IMR-90 (cell line): ENCODE measurements around the gene NABP1. TPM values are rescaled to one million over a fixed set of nuclear protein-coding genes. Genes with fewer than 3 reads are reported as not detected.

Experiments
- ATAC-seq: fragments of 200-7000 bp; cut with Tn5 transposase; 2 replicates; pipeline ENCODE4 v1.9.1; 2020; ENCODE audit warnings: low read depth, mild to moderate bottlenecking, moderate library complexity
- BruUV-seq: library from RNA; stranded (reverse); fragments of 400-500 nt; replicated peaks from 2 replicates; lab custom pipeline; 2021; lab: Mats Ljungman, UMichigan
- CTCF ChIA-PET: fragments of 300-600 bp; formaldehyde crosslinking; extraction: SDS; loops from one replicate; lab custom pipeline; 2021; ENCODE audit warnings: antibody characterized with exemption; lab: Yijun Ruan, JAX
- POLR2A ChIA-PET: fragments of 300-600 bp; sonication (Branson Sonifier 250); formaldehyde crosslinking; loops from one replicate; lab custom pipeline; 2022; ENCODE audit warnings: antibody characterized with exemption; ENCODE audit not compliant: unreplicated experiment; lab: Charles Lee
- DNase-seq: peaks from one replicate; pipeline ENCODE4 v3.0.0; 2013
- H2AFZ ChIP-seq: replicated peaks from 2 replicates; pipeline ENCODE3; 2013; ENCODE audit warnings: low read length, mild to moderate bottlenecking; ENCODE audit not compliant: poor library complexity
- H2AK5ac ChIP-seq: 2 replicates; pipeline ENCODE4 v1.6.1; 2013; ENCODE audit warnings: low read depth, low read length, inconsistent platforms
- H2AK9ac ChIP-seq: replicated peaks from 2 replicates; pipeline ENCODE3; 2013; ENCODE audit warnings: mild to moderate bottlenecking, low read depth, low read length, moderate library complexity; ENCODE audit not compliant: poor library complexity
- H2BK120ac ChIP-seq: 2 replicates; pipeline ENCODE4 v1.6.1; 2013; ENCODE audit warnings: low read depth, low read length, inconsistent platforms
- H2BK15ac ChIP-seq: 3 replicates; pipeline ENCODE4 v1.6.1; 2013; ENCODE audit warnings: low read depth, low read length, inconsistent platforms
- H2BK20ac ChIP-seq: 2 replicates; pipeline ENCODE4 v1.6.1; 2013; ENCODE audit warnings: low read depth, mild to moderate bottlenecking, inconsistent platforms, low read length, moderate library complexity
- H2BK5ac ChIP-seq: 2 replicates; pipeline ENCODE4 v1.6.1; 2013; ENCODE audit warnings: mild to moderate bottlenecking, low read depth, low read length, inconsistent platforms; ENCODE audit not compliant: poor library complexity, severe bottlenecking
- H3K14ac ChIP-seq: replicated peaks from 2 replicates; pipeline ENCODE4 v1.6.1; 2013; ENCODE audit warnings: low read depth, low read length, inconsistent platforms
- H3K18ac ChIP-seq: 2 replicates; pipeline ENCODE4 v1.6.1; 2013; ENCODE audit warnings: low read depth, low read length, control low read depth
- H3K23ac ChIP-seq: 2 replicates; pipeline ENCODE4 v1.6.1; 2013; ENCODE audit warnings: low read depth, low read length, inconsistent platforms
- H3K27ac ChIP-seq: 2 replicates; pipeline ENCODE4 v1.5.1; 2013; ENCODE audit warnings: mild to moderate bottlenecking, control low read depth, low read length; ENCODE audit not compliant: insufficient read depth
- H3K27me3 ChIP-seq: 2 replicates; pipeline ENCODE4 v1.6.1; 2013; ENCODE audit warnings: low read length; ENCODE audit not compliant: control insufficient read depth, insufficient read depth
- H3K36me3 ChIP-seq: 2 replicates; pipeline ENCODE4 v1.6.1; 2013; ENCODE audit warnings: low read length, mixed read lengths; ENCODE audit not compliant: control insufficient read depth, insufficient read depth
- H3K4ac ChIP-seq: 2 replicates; pipeline ENCODE4 v1.6.1; 2013; ENCODE audit warnings: low read depth, low read length, inconsistent platforms
- H3K4me1 ChIP-seq: 2 replicates; pipeline ENCODE4 v1.6.1; 2013; ENCODE audit warnings: low read length, mixed read lengths; ENCODE audit not compliant: control insufficient read depth, insufficient read depth
- H3K4me2 ChIP-seq: 2 replicates; pipeline ENCODE4 v1.6.1; 2013; ENCODE audit warnings: low read depth, mild to moderate bottlenecking, control low read depth, low read length, moderate library complexity
- H3K4me3 ChIP-seq: 2 replicates; pipeline ENCODE4 v1.5.1; 2013; ENCODE audit warnings: low read depth, mild to moderate bottlenecking, control low read depth, low read length, moderate library complexity; ENCODE audit not compliant: insufficient read depth
- H3K56ac ChIP-seq: 2 replicates; pipeline ENCODE4 v1.6.1; 2013; ENCODE audit warnings: low read length, inconsistent platforms; ENCODE audit not compliant: insufficient read depth; ENCODE audit errors: extremely low read depth
- H3K79me1 ChIP-seq, 2 experiments: 2 replicates each; pipeline ENCODE4 v1.6.1; 2013; ENCODE audit warnings: low read length in 2 of 2, inconsistent platforms in 1 of 2, low read depth in 1 of 2
- H3K9ac ChIP-seq: 2 replicates; pipeline ENCODE4 v1.6.1; 2013; ENCODE audit warnings: low read depth, low read length, control low read depth
- H3K9me1 ChIP-seq: 2 replicates; pipeline ENCODE4 v1.6.1; 2013; ENCODE audit warnings: low read length, inconsistent platforms; ENCODE audit not compliant: insufficient read depth
- H3K9me3 ChIP-seq: 2 replicates; pipeline ENCODE4 v1.6.1; 2013; ENCODE audit warnings: low read length; ENCODE audit not compliant: control insufficient read depth, insufficient read depth
- H4K20me1 ChIP-seq: 2 replicates; pipeline ENCODE4 v1.6.1; 2013; ENCODE audit warnings: low read length, inconsistent platforms; ENCODE audit not compliant: insufficient read depth
- H4K5ac ChIP-seq: 2 replicates; pipeline ENCODE4 v1.6.1; 2013; ENCODE audit warnings: mild to moderate bottlenecking, low read depth, low read length, control low read depth
- H4K8ac ChIP-seq, 2 experiments: 2 replicates each; pipeline ENCODE4 v1.6.1; 2013; ENCODE audit warnings: low read depth in 2 of 2, low read length in 2 of 2, control low read depth in 1 of 2, inconsistent platforms in 1 of 2
- H4K91ac ChIP-seq: 2 replicates; pipeline ENCODE4 v1.6.1; 2013; ENCODE audit warnings: low read depth, low read length, inconsistent platforms; ENCODE audit not compliant: insufficient read depth
- BHLHE40 ChIP-seq: fragments of 150-350 bp; IDR thresholded peaks from 2 replicates; pipeline ENCODE4 v1.6.1; 2016; ENCODE audit warnings: mild to moderate bottlenecking, low read depth, low read length
- CEBPB ChIP-seq: IDR thresholded peaks from 2 replicates; pipeline ENCODE4 v1.6.1; 2012; ENCODE audit warnings: low read depth, low read length, improper control_type of control experiment
- CHD1 ChIP-seq: IDR thresholded peaks from 2 replicates; pipeline ENCODE4 v1.6.1; 2012; ENCODE audit warnings: low read depth, low read length, improper control_type of control experiment
- CTCF ChIP-seq: conservative IDR thresholded peaks from 2 replicates; pipeline ENCODE4 v1.5.1; 2012; ENCODE audit warnings: mild to moderate bottlenecking, low read depth, low read length, improper control_type of control experiment
- FOS ChIP-seq: fragments of 150-350 bp; IDR thresholded peaks from 2 replicates; pipeline ENCODE4 v1.6.1; 2016; ENCODE audit warnings: low read depth, low read length
- MAFK ChIP-seq: IDR thresholded peaks from 2 replicates; pipeline ENCODE4 v1.6.1; 2012; ENCODE audit warnings: low read depth, low read length, improper control_type of control experiment
- MAZ ChIP-seq: IDR thresholded peaks from 2 replicates; pipeline ENCODE4 v1.6.1; 2012; ENCODE audit warnings: low read depth, mild to moderate bottlenecking, low read length, improper control_type of control experiment, moderate library complexity, borderline replicate concordance
- MXI1 ChIP-seq: IDR thresholded peaks from 2 replicates; pipeline ENCODE4 v1.6.1; 2012; ENCODE audit warnings: low read depth, mild to moderate bottlenecking, low read length, moderate library complexity, borderline replicate concordance
- NFE2L2 ChIP-seq: fragments of 150-350 bp; IDR thresholded peaks from 2 replicates; pipeline ENCODE4 v1.6.1; 2016; ENCODE audit warnings: low read depth, mild to moderate bottlenecking, low read length
- POLR2A ChIP-seq: IDR thresholded peaks from 2 replicates; pipeline ENCODE4 v1.6.1; 2012; ENCODE audit warnings: mild to moderate bottlenecking, low read depth, low read length
- RAD21 ChIP-seq: IDR thresholded peaks from 2 replicates; pipeline ENCODE4 v1.6.1; 2012; ENCODE audit warnings: low read length, improper control_type of control experiment
- RCOR1 ChIP-seq: IDR thresholded peaks from 2 replicates; pipeline ENCODE4 v1.6.1; 2012; ENCODE audit warnings: mild to moderate bottlenecking, low read length, improper control_type of control experiment; ENCODE audit not compliant: insufficient replicate concordance
- RFX5 ChIP-seq: IDR thresholded peaks from 2 replicates; pipeline ENCODE4 v1.8.0; 2012; ENCODE audit warnings: low read depth, mild to moderate bottlenecking, low read length, moderate library complexity
- SMC3 ChIP-seq: fragments of 150-350 bp; IDR thresholded peaks from 2 replicates; pipeline ENCODE4 v1.6.1; 2016; ENCODE audit warnings: low read depth, mild to moderate bottlenecking, antibody characterized with exemption, low read length, moderate library complexity
- USF2 ChIP-seq: fragments of 150-350 bp; IDR thresholded peaks from 2 replicates; pipeline ENCODE4 v1.6.1; 2017; ENCODE audit warnings: mild to moderate bottlenecking, antibody characterized with exemption, low read length, low read depth
- dilution Hi-C: fragments of 300-500 bp; cut with HindIII; formaldehyde crosslinking; loops from one replicate; pipeline ENCODE4 v1.14.3; 2018; ENCODE audit warnings: low sequenced_read_pairs; ENCODE audit not compliant: unreplicated experiment
- in situ Hi-C: fragments of 300-500 bp; cut with MboI; formaldehyde crosslinking; loops from 3 replicates; pipeline ENCODE4 v1.14.3; 2019; ENCODE audit warnings: low sequenced_read_pairs, inconsistent platforms, mixed read lengths
- intact Hi-C: fragments of 100-400 bp; cut with micrococcal nuclease; formaldehyde crosslinking; loops from 2 replicates; pipeline ENCODE4 v1.10.0; 2022
- polyA plus RNA-seq, 3 experiments: library from polyadenylated mRNA; depleted of rRNA; stranded (reverse); fragments of >200 nt; gene quantifications; 2 replicates each; pipeline ENCODE4 v1.2.3, GENCODE V29; 2012; ENCODE audit warnings: low replicate concordance in 1 of 3
- total RNA-seq: library from RNA; depleted of rRNA; stranded (reverse); fragments of >200 nt; gene quantifications from 2 replicates; pipeline ENCODE4 v1.2.3, GENCODE V29; 2012
- TF ChIP-seq, protein P1 (sequence below): fragments of 150-350 bp; IDR thresholded peaks from 2 replicates; pipeline ENCODE4 v1.6.1; 2016; ENCODE audit warnings: low read depth, mild to moderate bottlenecking, low read length, moderate library complexity, borderline replicate concordance

The NABP1 gene
- total and polyA plus RNA-seq, 2 of the 4 experiments (the other 2 are of a cell fraction), result 57.7 to 73.3 TPM

DNA sequence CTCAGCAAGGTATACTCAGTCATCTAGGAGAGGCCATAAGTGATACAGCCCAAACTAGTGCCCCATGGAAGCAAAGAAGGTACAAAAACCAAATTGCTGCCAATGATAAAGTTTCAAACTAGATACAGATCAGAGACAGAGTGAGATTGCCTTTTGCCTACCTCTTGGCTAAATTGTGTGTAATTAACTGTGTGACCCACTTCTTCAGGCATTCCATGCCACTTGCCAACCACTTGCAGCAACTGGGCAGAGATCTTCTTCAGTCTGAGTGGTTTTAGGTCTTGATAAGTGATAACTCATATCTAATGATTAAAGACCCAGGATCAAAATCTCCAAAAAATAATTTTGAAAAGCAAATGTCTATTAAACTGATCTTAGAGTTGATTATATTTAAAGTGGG lies 21.1 kb upstream of the NABP1 start:
- no peak overlapping the region for H3K9ac ChIP-seq
- H2BK15ac ChIP-seq, result peak overlapping the region; percentile 86
- H3K9me3 ChIP-seq, result no peaks in the 10 kb centered on the region
- peak overlapping the region; percentile 84 for H2BK5ac ChIP-seq
- H3K4ac ChIP-seq, result peak overlapping the region; percentile 42; the same call in 1 of the 2 replicates
- ATAC-seq (no peak), DNase-seq (no peak)
- H3K4me3 ChIP-seq, result no peak overlapping the region
- peak overlapping the region; percentile 37; the same call in 1 of the 2 replicates for H3K27ac ChIP-seq
- in situ Hi-C loops, result no loop called here
- intact Hi-C loops, result no loop called here
- H3K56ac ChIP-seq, result no peak overlapping the region
- H3K4me1 ChIP-seq, result peaks cover 12% of the 10 kb centered on the region
- peak overlapping the region; percentile 94 for H3K18ac ChIP-seq
- no peak overlapping the region for H2AFZ ChIP-seq
- peak overlapping the region; percentile 12; the same call in 1 of the 2 replicates for H3K23ac ChIP-seq
- H3K27me3 ChIP-seq, result no peaks in the 10 kb centered on the region
- H3K4me2 ChIP-seq, result no peak overlapping the region
- ChIA-PET POLR2A (interaction anchor here (1.0 kb wide), 1 partner anchor 34 kb away, joined by 3 read pairs; no protein-coding TSS in a partner anchor), CTCF (interaction anchor here (1.0 kb wide), 1 partner anchor 27 kb away, joined by 3 read pairs; no protein-coding TSS in a partner anchor)
- H3K14ac ChIP-seq, result peak overlapping the region; percentile 67
- dilution Hi-C loops, result no loop called here
- H3K9me1 ChIP-seq, result peaks cover 6% of the 10 kb centered on the region
- no peaks in the 10 kb centered on the region for H4K20me1 ChIP-seq
- peak overlapping the region; percentile 43; the same call in 1 of the 2 replicates for H4K91ac ChIP-seq
- peak overlapping the region; percentile 59; the same call in 1 of the 2 replicates for H2AK5ac ChIP-seq
- TF ChIP-seq MAZ (no peak), USF2 (no peak), FOS (no peak), RCOR1 (no peak), CHD1 (no peak), MAFK (no peak), MXI1 (no peak), NFE2L2 (no peak), POLR2A (no peak), CEBPB (no peak), RAD21 (no peak), BHLHE40 (no peak), SMC3 (no peak), RFX5 (no peak), CTCF (no peak)
- TF ChIP-seq, protein P1, sequence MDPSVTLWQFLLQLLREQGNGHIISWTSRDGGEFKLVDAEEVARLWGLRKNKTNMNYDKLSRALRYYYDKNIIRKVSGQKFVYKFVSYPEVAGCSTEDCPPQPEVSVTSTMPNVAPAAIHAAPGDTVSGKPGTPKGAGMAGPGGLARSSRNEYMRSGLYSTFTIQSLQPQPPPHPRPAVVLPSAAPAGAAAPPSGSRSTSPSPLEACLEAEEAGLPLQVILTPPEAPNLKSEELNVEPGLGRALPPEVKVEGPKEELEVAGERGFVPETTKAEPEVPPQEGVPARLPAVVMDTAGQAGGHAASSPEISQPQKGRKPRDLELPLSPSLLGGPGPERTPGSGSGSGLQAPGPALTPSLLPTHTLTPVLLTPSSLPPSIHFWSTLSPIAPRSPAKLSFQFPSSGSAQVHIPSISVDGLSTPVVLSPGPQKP, result no peak
- H2AK9ac ChIP-seq, result no peak overlapping the region
- H3K36me3 ChIP-seq, result no peaks in the 10 kb centered on the region
- no TSS peak for BruUV-seq
- peak overlapping the region; percentile 64 for H2BK120ac ChIP-seq
- H4K5ac ChIP-seq, result peak overlapping the region; percentile 75
- peak overlapping the region in 1 of 2 experiments; percentile 48; a peak in 2 of 4 replicates for H4K8ac ChIP-seq
- peak overlapping the region; percentile 79 for H2BK20ac ChIP-seq
- H3K79me1 ChIP-seq, result no peaks in the 10 kb centered on the region
